ENCODE data around the gene TLX2.

DNA sequence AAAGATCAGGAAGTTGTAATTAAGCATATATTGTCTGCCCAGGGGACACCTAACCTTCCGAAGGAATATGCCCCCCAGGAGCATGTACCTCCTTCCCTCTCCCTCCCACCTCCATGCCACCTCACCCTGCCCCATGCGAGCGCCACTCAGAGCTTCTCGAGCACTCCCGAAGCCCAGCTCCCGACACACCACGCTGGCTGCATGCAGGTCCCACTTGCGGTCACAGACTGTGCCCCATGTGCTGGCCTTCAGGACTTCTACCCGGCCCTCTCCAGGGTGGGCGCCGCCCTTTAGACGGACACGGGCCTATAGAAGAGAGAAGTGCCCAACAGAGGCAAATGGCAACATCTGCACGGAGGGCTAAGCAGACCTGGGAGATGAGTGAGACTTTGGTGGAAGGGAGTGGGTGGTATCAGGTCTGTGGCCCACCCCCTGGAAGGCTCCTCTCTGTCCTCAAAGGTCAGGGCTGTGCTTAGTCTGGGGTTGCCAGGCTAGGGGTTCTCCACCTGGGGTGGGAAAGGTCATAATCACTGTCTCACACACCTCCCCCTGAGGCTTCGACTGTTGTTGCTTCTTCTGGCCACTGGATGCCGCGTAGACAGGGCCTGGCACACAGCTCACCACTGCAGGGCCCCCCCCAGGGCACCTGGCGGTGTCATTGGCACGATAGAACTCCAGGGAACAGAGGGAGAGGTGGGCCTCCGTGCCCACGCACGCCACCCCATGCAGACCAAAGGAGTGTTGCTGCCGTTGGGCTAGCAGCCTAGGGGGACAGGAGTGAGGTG lies 22.1 kb downstream of the TLX2 start:
- TF ChIP-seq, protein P1, sequence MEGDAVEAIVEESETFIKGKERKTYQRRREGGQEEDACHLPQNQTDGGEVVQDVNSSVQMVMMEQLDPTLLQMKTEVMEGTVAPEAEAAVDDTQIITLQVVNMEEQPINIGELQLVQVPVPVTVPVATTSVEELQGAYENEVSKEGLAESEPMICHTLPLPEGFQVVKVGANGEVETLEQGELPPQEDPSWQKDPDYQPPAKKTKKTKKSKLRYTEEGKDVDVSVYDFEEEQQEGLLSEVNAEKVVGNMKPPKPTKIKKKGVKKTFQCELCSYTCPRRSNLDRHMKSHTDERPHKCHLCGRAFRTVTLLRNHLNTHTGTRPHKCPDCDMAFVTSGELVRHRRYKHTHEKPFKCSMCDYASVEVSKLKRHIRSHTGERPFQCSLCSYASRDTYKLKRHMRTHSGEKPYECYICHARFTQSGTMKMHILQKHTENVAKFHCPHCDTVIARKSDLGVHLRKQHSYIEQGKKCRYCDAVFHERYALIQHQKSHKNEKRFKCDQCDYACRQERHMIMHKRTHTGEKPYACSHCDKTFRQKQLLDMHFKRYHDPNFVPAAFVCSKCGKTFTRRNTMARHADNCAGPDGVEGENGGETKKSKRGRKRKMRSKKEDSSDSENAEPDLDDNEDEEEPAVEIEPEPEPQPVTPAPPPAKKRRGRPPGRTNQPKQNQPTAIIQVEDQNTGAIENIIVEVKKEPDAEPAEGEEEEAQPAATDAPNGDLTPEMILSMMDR (conservative IDR thresholded peaks at IDR 0.05; ENCODE audit: low read depth in 2 of 2) = no peak
- TF ChIP-seq EZH2 (IDR thresholded peaks at IDR 0.05; ENCODE audit: low read depth, unreplicated experiment) = no peak
